Measurements from ENCODE around the gene STARD13. TPM values are rescaled to one million over a fixed set of nuclear protein-coding genes. Genes with fewer than 3 reads are reported as not detected.
"Not testable (repeated sequence)": the region's sequence is repeated elsewhere in the genome, so short reads cannot be mapped to it uniquely, and the experiment has no call there.

STARD13 gene
- total RNA-seq, 2 donors from 2014 or later: 27.4 to 31.1 TPM

DNA sequence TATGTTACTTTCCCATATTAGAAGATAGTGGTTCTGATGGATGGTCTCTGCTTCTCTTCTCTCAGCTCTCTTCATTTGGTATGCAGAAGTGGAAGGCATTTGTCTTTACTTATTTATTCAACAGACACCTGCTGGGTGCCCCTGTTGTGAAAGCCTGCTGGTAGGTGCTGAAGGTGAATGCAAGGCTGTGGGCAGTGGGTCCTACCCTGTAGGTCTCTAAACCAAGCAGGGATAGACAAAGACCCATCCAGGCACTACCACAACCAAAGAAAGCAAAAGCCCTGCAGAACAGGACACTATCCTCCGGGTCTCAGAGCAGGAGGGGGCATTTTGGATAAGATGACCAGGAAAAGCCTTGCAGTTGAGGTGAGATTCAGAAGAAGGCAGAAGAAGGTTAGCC is 106.1 kb downstream of the STARD13 start:
- Histone ChIP-seq H3K4me1 (replicated peaks) (no peaks in the 10 kb centered on the region), H3K36me3 (no peaks in the 10 kb centered on the region), H3K9me3 (no peaks in the 10 kb centered on the region), H3K27ac (no peak overlapping the region), H3K27me3 (replicated peaks; ENCODE audit: insufficient read depth) (no peaks in the 10 kb centered on the region), H3K4me3 (no peak overlapping the region)
- TF ChIP-seq, protein P1, sequence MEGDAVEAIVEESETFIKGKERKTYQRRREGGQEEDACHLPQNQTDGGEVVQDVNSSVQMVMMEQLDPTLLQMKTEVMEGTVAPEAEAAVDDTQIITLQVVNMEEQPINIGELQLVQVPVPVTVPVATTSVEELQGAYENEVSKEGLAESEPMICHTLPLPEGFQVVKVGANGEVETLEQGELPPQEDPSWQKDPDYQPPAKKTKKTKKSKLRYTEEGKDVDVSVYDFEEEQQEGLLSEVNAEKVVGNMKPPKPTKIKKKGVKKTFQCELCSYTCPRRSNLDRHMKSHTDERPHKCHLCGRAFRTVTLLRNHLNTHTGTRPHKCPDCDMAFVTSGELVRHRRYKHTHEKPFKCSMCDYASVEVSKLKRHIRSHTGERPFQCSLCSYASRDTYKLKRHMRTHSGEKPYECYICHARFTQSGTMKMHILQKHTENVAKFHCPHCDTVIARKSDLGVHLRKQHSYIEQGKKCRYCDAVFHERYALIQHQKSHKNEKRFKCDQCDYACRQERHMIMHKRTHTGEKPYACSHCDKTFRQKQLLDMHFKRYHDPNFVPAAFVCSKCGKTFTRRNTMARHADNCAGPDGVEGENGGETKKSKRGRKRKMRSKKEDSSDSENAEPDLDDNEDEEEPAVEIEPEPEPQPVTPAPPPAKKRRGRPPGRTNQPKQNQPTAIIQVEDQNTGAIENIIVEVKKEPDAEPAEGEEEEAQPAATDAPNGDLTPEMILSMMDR (IDR thresholded peaks at IDR 0.05): no peak
- no peak for TF ChIP-seq POLR2A (IDR thresholded peaks at IDR 0.05)
- no peak for TF ChIP-seq POLR2AphosphoS5 (IDR thresholded peaks at IDR 0.05)
- intact Hi-C loops (cut with DNase I): no loop called here
- DNase-seq (ENCODE audit: low spot score): no peak
- WGBS: 94% methylated on average over 1 of the region's 1 CpG

DNA sequence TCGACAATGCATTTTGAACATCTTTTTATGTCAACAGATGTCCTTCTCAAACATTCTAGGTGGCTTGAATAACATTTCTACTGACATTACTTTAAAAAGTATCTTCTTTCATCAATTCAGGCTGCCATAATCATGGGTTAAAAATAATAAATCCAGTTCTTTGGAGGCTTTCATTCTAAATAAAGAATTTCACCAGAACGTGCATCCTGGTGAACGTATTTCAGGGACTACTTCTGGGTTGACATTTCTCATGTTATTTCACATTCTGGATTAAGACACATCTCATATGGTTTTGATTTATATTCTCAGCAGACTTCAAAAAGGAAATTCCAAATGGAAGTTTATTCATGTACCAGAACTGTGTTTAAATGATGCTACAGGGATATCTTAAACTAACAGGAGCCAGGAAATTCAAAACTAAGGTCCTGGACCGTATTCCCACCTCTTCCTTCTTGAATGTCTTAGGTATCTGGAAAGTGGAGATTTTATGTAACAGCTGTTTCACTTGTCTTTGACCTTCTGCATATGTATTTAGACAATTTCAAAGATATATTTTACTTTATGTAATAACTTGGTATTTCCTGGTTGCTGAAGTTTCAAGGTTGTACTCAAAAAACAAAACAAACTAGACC is 107.2 kb downstream of the STARD13 start:
- TF ChIP-seq POLR2A (IDR thresholded peaks at IDR 0.05): no peak
- no peak for TF ChIP-seq POLR2AphosphoS5 (IDR thresholded peaks at IDR 0.05)
- TF ChIP-seq, protein P1 (IDR thresholded peaks at IDR 0.05): no peak
- Histone ChIP-seq H3K27ac (no peak overlapping the region), H3K9me3 (no peaks in the 10 kb centered on the region), H3K27me3 (replicated peaks; ENCODE audit: insufficient read depth) (no peaks in the 10 kb centered on the region), H3K4me3 (no peak overlapping the region), H3K4me1 (replicated peaks) (no peaks in the 10 kb centered on the region), H3K36me3 (no peaks in the 10 kb centered on the region)
- 73% methylated on average over 4 of the region's 4 CpGs for WGBS
- DNase-seq (ENCODE audit: low spot score): no peak
- intact Hi-C loops (cut with DNase I): no loop called here

DNA sequence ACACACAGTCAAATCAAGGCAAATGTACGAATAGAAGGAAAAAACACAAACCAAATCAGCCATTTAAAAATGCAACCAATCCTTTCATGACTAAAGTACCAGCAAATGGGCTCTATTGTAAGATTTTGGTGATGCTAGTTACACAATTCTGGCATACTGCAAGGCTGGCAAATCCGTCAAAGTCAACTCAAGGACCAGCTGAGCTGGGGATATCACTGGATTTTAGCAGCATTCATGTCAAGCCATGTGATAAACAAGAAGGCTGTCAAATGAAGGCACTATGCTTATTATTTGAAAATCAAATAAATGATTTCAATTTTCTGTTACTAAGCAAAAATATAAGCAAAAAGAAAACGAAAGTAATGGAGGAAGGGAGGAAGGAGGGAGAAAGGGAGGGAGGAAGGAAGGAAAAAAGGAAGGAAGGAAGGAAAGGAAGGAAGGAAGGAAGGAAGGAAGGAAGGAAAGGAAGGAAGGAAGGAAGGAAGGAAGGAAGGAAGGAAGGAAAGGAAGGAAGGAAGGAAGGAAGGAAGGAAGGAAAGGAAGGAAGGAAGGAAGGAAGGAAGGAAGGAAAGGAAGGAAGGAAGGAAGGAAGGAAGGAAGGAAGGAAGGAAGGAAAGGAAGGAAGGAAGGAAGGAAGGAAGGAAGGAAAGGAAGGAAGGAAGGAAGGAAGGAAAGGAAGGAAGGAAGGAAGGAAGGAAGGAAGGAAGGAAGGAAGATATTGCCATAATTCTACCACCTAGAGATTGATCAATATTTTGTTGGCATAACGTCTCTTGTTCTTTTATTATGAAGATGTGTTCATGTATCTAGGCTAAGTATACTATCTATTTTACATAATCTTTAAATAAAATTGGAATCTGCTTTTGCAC is 108.0 kb downstream of the STARD13 start:
- H3K27ac ChIP-seq; H3K36me3 ChIP-seq; H3K27me3 ChIP-seq (replicated peaks; ENCODE audit: insufficient read depth); H3K4me3 ChIP-seq; H3K9me3 ChIP-seq; H3K4me1 ChIP-seq (replicated peaks); intact Hi-C loops (cut with DNase I); DNase-seq (ENCODE audit: low spot score): not testable (repeated sequence)
- WGBS: 91% methylated on average over 4 of the region's 4 CpGs

DNA sequence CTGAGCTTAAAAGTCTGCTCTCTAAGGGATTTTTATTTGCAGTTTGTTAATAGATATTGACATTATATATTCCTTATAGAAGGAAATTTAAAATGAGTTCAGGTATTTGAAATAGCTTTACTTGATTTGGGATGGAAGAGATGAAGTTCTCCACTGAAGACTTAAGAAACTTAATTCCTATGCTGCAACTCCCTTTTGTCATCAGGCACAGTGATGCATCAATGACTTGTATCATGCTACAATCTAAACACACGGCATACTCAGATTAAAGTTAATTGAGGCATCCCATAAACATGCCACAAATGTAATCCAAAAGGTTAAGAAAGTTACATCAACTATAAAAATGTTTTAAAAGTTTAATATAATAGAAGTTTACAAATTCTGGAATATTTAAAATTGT is 109.0 kb downstream of the STARD13 start:
- intact Hi-C loops (cut with DNase I): no loop called here
- DNase-seq (ENCODE audit: low spot score): no peak
- H3K4me1 ChIP-seq (replicated peaks): no peaks in the 10 kb centered on the region
- H3K27ac ChIP-seq: no peak overlapping the region
- H3K4me3 ChIP-seq: no peak overlapping the region
- 43% methylated on average over 1 of the region's 1 CpG for WGBS
- no peaks in the 10 kb centered on the region for H3K9me3 ChIP-seq
- TF ChIP-seq POLR2A (IDR thresholded peaks at IDR 0.05): no peak
- no peak for TF ChIP-seq POLR2AphosphoS5 (IDR thresholded peaks at IDR 0.05)
- TF ChIP-seq, protein P1 (IDR thresholded peaks at IDR 0.05): no peak
- H3K36me3 ChIP-seq: no peaks in the 10 kb centered on the region
- no peaks in the 10 kb centered on the region for H3K27me3 ChIP-seq (replicated peaks; ENCODE audit: insufficient read depth)

DNA sequence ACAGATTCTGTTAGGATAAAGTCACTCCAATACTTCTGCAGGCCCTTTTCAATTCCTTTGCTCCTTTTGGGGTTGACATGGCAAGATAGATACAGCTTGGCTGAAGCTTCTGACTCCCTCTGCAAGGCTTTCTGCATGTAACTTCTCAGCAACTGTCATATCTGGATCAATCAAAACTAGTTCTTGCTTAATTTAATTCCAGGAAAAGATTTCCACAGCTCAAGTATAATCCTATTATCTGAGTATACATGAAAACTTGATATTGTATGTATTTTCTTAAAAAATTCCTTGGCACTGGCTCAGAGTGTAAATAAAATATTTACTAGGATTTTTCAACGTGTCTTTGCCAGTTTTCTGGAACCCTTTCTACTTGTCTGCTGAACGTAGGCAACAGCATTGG is 109.6 kb downstream of the STARD13 start:
- TF ChIP-seq POLR2AphosphoS5 (IDR thresholded peaks at IDR 0.05) (no peak), POLR2A (IDR thresholded peaks at IDR 0.05) (no peak)
- TF ChIP-seq, protein P1 (IDR thresholded peaks at IDR 0.05): no peak
- H3K27me3 ChIP-seq (replicated peaks; ENCODE audit: insufficient read depth): no peaks in the 10 kb centered on the region
- H3K36me3 ChIP-seq: no peaks in the 10 kb centered on the region
- no peak for DNase-seq (ENCODE audit: low spot score)
- H3K4me1 ChIP-seq (replicated peaks): no peaks in the 10 kb centered on the region
- H3K27ac ChIP-seq: no peak overlapping the region
- intact Hi-C loops (cut with DNase I): no loop called here
- WGBS: 11% methylated on average over 2 of the region's 2 CpGs
- H3K9me3 ChIP-seq: no peaks in the 10 kb centered on the region
- H3K4me3 ChIP-seq: no peak overlapping the region
